Measurements from ENCODE around the gene PGLYRP1.

Gene PGLYRP1

GRCh38 chr19:46000491-46001246, 22.2 kb downstream of the PGLYRP1 start:
- peak; percentile 31 for DNase-seq

DNA sequence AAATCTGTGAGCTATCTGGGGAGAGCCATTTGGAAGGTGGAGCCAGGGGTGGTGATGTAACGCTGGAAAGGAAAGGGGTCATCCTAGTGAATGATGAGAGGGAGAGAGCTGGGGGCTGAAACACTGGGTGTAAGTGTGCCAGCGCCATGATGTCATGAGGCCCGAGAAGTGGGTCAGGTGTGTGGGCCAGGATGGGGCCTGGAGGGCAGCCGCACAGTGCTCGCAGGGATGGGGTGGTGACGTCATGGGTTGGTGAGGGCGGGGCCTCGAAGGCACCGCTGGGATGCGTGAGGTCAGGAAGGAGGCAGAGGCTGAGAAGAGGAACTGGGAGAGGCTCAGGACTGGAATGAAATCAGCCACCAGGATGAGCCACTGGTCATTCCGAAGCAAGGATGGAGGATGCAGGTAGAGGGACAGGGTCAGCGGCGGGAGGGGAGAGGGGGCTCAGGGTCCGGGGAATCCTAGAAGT, 23.2 kb downstream of the PGLYRP1 start:
- no peak for DNase-seq

DNA sequence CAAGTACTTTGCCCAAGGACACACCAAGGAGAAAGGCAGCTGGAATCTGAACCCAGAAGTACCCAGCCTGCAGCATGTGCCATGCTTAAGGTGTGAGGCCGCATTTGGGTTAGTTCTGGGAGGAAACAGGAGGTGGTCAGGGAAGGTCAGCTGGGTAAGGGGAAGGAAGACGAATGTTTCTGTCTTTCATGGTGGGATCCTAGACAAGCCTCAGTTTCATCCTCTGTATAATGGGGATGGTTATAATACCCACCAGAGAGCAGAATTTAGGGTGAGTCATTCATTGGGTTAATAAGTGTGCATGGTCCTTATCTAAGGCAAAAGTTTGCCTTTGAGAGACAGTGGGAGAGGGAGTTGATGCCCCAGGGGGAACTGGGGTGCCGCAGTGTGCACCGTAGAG, 24.0 kb downstream of the PGLYRP1 start:
- no peak for DNase-seq

GRCh38 chr19:45996933-45997332, 25.9 kb downstream of the PGLYRP1 start:
- DNase-seq = no peak

- no peak for DNase-seq
Measured at GRCh38 chr19:45995715-45996385, 27.0 kb downstream of the PGLYRP1 start.

DNA sequence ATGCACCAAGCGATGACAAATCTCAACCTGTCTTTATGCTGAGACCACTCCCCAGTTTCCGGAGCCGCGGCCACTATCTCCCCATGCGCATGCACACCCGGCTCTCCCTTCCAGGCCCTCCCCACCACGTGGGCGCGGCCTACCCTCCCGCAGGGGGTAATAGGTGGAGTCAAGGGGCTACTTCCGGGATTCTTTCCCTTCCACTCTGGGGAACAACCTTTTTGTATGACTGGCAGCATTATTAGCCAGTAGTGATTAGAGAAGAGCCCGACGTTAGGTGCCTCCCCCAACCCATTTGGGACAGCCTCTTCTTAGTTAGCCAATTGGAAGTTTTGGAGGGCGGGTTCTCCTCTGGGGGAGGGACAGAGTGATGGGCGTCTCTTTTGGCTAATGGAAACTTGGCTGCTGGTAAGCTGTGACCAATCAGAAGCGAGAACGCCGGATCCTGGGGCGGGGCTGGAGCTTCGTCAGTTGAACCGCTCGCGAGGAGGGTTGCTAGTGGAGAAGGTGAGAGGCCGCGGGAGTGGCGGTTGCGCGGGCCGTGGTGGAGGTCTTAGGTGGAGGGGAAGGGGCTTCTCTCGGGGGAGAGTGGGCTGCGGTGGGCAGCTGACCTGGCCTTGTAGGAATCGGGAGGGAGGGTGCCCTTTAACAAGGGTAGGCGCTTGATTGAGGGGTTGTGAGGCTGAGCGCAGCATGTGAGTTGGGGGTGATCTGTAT, 27.7 kb downstream of the PGLYRP1 start, which contains the start of gene CCDC61:
Gene CCDC61 (plus strand): TSS at position 470 of the 717 bp plus-strand sequence. CDS start 7,552 bp downstream, outside the sequence.
- peak; percentile 99 for DNase-seq

DNA sequence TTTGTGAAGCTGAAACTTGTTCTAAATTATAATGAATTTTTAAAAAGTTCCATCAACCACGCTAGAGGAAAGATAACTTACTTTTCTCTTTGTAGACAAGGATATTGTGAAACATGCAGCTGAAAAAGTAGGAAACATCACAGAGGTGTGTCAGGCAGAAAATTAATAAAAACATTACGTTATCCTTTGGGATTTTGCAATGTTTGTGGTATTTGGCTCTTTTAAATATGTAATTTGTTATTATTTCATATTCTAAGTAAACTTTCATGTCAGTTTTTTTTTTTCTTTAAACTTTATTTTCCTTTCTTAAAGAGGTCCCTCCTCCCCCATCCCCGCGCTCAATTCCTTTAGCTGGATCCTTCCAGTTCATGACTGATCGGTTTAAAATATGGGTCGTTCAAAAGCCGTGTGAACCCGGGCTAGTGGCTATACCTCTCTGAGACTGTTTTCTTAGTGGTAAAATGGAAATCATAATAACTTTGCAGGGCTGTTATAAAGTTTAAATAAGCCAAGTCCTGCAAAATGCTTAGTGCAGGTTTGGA, 28.3 kb downstream of the PGLYRP1 start:
- DNase-seq = no peak

GRCh38 chr19:45990113-45990728, 32.6 kb downstream of the PGLYRP1 start:
- DNase-seq = no peak

- no peak for DNase-seq
Measured at GRCh38 chr19:45985321-45985720, 37.5 kb downstream of the PGLYRP1 start.

GRCh38 chr19:45981350-45981749, 41.5 kb downstream of the PGLYRP1 start:
- no peak for DNase-seq

DNA sequence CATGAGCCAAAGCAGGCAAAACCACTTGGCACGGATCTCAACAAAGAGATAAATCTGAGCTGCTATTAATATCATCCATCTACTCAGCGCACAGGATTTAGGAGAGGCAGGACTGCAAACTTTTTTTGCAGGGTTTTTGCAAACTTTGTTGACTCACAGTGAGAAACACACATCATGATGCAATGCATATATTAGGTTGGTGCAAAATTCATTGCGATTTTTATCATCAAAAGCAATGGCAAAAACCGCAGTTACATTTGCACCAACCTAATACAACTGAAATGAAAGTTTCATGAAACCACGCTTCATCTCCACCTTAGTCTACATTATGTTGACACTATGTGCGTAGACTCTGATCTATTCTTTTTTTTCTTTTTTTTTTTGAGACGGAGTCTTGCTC, 44.7 kb downstream of the PGLYRP1 start:
- DNase-seq = no peak

DNA sequence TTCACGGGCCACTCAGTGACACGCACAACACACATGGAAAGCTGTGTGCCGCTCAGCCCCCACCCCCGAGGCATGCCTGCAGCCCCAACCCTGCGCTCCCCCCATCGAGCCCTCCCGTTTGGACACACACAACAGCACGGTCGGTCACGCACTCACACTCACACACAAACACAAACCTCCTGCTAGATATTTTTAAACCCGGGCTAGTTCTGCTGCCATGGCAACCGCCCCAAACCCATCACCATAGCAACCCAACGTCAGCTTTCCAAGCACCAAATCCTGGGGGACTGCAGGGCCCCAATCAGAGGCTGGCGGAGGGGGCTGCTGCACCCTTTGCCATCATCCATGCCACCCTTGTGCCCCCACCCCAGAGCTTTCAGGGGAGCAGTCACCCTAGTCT, 46.7 kb downstream of the PGLYRP1 start:
- no peak for DNase-seq

DNA sequence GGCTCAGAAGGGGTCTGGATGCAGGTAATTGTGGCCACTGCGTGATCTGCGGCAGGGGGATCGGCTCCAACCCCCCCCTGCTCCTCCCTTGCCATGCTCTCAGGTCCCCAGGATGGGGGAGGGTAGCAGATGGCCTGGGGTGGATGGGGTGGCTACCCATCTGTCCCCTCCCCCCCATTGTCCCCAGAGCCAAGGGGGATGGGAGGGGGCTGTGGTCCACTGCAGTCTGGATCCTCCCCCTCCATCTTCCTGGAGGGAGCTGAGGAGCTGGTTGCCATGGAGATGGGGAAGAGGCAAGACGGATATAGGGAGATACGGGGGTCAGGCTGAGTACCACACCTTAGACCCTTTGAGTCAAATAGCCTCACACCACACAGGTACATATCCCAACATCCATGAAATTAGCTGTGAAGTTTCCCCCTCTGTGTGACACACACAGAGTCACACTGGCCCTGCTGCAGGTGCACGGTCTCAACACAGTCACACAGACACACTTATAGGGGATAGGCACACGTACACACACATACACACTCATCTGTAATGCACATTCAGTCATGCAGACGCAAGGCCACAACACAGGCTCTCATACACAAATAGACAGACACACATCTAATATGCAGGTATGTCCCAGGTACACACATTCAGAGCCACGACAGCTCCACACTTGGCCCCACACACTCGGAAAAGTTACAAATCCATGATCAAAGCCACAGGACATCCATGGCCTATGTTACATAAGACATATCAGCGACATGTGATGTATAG, 47.4 kb downstream of the PGLYRP1 start:
- DNase-seq = no peak

DNA sequence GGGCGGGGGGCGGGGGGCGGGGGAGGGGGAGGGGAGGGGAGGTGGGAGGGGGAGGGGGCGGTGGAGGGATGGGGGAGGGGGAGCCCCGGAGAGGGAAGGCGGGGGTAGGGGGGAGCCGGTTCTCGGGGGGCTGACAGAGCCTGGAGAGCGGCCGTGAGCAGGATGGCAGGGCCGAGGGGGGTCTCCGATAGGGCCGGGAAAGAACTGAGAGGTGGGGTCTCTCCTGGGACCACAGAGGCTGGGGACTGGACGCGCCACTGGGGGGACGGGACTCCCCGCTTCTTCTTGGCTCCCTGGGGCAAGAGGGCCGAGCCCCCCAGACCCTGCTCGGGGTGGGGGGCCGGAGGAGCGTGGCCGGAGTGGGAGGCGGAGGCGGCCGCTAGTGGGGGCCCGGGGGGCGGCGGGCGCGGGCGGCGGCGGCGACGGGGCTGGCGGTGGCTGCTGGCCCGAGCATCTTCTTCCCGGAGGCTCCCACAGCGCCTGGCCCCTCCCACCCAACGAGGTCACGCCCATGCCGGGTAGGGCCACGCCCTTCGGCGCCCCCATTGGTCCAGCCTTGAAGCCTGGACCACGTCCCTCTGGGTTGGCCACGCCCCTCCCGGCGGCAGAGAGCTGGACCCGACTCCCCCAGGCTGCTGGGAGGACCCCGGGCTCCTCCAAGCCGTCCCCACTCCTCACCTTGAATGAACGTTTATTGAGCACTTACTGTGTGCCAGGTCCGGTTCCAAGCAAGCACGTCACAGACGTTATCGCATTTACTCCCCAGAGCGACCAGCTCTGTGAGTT, 49.1 kb downstream of the PGLYRP1 start, which contains the start of gene NOVA2:
Gene NOVA2 (minus strand): TSS at position 313 of the 786 bp plus-strand sequence. CDS start 514 bp downstream, outside the sequence.
- DNase-seq = peak; percentile 10

- no peak for DNase-seq
Measured at GRCh38 chr19:45972947-45973540, 49.8 kb downstream of the PGLYRP1 start.

DNA sequence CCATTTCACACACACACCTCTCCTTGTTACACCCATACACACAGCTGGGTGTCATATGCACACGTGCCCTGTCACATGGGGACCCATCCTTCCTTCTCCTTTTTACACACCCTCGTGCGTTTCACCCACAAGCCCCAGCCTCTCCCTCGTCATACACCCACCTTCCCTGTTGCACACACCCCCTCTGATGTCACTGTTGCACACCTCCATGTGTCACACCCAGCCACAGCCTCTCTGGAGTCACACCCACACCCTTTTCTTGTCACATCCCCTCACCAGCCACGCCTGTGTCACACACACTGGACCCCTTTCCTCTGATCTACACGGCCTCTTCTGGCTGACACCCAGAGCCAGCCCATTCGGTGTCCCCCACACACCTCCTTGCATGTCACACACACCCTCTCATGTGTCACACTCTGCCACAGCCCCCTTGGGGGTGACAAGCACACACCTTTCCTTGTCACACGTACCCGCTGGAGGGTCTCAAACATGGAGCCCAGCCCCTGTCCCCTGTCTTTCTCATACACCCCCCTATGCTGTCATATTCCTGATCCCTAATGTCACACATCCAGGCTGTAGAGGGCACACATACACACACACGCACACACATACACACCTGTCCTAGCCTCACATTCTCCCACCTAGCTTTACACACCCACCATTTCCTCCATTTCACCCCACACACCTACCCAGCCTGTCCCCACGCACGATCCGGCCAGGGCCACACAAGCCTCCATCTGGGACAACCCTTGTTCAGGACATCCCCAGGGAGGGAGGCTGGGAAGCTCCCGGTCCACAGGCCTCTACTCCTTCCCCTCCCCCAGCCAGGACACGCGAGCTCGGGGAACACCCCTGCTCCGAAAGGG, 50.5 kb downstream of the PGLYRP1 start:
- peak; percentile 7 for DNase-seq

DNA sequence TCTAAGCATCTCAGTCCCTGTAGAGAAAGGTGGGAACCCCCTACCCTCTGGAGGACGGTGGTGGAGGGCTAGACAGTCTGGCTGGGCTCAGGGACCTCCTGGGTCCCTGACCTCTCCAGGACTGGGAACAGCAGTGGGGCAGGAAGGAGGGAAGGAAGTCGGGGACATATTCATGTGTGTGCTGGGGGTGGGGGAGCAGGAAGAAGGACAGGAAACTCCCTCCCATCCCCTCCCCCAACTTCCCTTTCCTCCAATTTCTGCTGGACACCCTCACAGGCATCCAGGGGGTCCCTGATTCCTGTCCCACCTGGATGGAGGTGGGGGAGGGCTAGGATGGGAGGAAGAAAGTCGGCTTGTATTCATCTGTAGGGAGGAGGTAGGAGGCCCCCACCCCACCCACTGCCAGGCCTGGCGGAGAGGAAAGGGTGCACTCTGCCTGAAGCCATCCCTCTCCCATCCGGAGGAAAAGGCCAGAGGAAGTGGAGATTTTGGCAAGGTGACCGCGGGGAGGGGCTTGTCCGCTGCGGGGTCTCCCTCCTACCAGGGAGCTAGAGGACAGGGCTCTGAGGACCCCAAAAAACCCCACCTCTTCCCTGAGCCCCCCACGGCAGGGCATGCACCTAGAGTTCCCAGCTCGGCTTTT, 51.5 kb downstream of the PGLYRP1 start:
- DNase-seq = no peak

- DNase-seq = no peak
Measured at GRCh38 chr19:45969676-45970075, 53.2 kb downstream of the PGLYRP1 start.
